Liver (tissue), 9 donors: Measurements from ENCODE around the gene RBCK1. TPM values are rescaled to one million over a fixed set of nuclear protein-coding genes. Genes with fewer than 3 reads are reported as not detected.

Experiments
- DNase-seq: peaks from one replicate; pipeline ENCODE4 v3.0.0-alpha.2; 2017; ENCODE audit warnings: low spot score
- H3K27ac ChIP-seq, 2 donors: one replicate each; pipeline ENCODE4 v1.7.0; 2013; ENCODE audit warnings: inconsistent platforms in 2 of 2, low read length in 2 of 2, control low read depth in 1 of 2, low read depth in 1 of 2, mild to moderate bottlenecking in 1 of 2
- H3K27me3 ChIP-seq, 4 donors: one replicate each; pipeline versions ENCODE4 v1.6.1 to v1.7.0; 2013; ENCODE audit warnings: low read length in 3 of 4, inconsistent platforms in 1 of 4, mild to moderate bottlenecking in 1 of 4, moderate library complexity in 1 of 4; ENCODE audit not compliant: control insufficient read depth in 4 of 4, insufficient read depth in 4 of 4
- H3K36me3 ChIP-seq, 4 donors: one replicate each; pipeline versions ENCODE4 v1.6.1 to v1.7.0; 2013; ENCODE audit warnings: low read length in 3 of 4, mild to moderate bottlenecking in 3 of 4, low read depth in 1 of 4, moderate library complexity in 1 of 4; ENCODE audit not compliant: control insufficient read depth in 4 of 4, insufficient read depth in 3 of 4
- H3K4me1 ChIP-seq, 4 donors: one replicate each; pipeline versions ENCODE4 v1.6.1 to v1.7.0; 2013; ENCODE audit warnings: low read length in 3 of 4, mild to moderate bottlenecking in 3 of 4, moderate library complexity in 1 of 4; ENCODE audit not compliant: control insufficient read depth in 4 of 4, insufficient read depth in 4 of 4
- H3K4me3 ChIP-seq, 3 donors: one replicate each; pipeline versions ENCODE4 v1.6.1 to v1.7.0; 2013; ENCODE audit warnings: low read length in 3 of 3, control low read depth in 1 of 3, low read depth in 1 of 3, mild to moderate bottlenecking in 1 of 3
- H3K9ac ChIP-seq, 2 donors: one replicate each; pipeline ENCODE4 v1.7.0; 2013; ENCODE audit warnings: low read length in 2 of 2, mild to moderate bottlenecking in 2 of 2, moderate library complexity in 2 of 2, control low read depth in 1 of 2, low read depth in 1 of 2
- H3K9me3 ChIP-seq, 4 donors: one replicate each; pipeline versions ENCODE4 v1.6.1 to v1.7.0; 2013; ENCODE audit warnings: low read length in 3 of 4; ENCODE audit not compliant: control insufficient read depth in 4 of 4
- ATF3 ChIP-seq: IDR thresholded peaks from 2 replicates; pipeline ENCODE4 v1.6.1; 2016; ENCODE audit warnings: antibody characterized with exemption
- CTCF ChIP-seq: fragments of 150-350 bp; IDR thresholded peaks from 2 replicates; pipeline ENCODE4 v1.5.1; 2017; ENCODE audit warnings: improper control_type of control experiment, low read depth, low read length; ENCODE audit not compliant: missing input control
- FOXA2 ChIP-seq: IDR thresholded peaks from 2 replicates; pipeline ENCODE4 v1.6.1; 2016; ENCODE audit warnings: antibody characterized with exemption
- GABPA ChIP-seq, 2 donors: IDR thresholded peaks in 1 of 2; conservative IDR thresholded peaks in 1 of 2; 2 replicates each; pipeline ENCODE4 v1.6.1; 2016; ENCODE audit warnings: antibody characterized with exemption in 2 of 2, mild to moderate bottlenecking in 1 of 2, moderate library complexity in 1 of 2
- HNF4A ChIP-seq, 2 donors: conservative IDR thresholded peaks; 2 replicates each; pipeline ENCODE4 v1.6.1; 2016; ENCODE audit warnings: antibody characterized with exemption in 2 of 2, mild to moderate bottlenecking in 2 of 2
- HNF4G ChIP-seq: IDR thresholded peaks from 2 replicates; pipeline ENCODE4 v1.6.1; 2016; ENCODE audit warnings: antibody characterized with exemption
- JUND ChIP-seq, 2 donors: IDR thresholded peaks; 2 replicates each; pipeline ENCODE4 v1.6.1; 2016; ENCODE audit warnings: antibody characterized with exemption in 2 of 2
- MAX ChIP-seq: IDR thresholded peaks from 2 replicates; pipeline ENCODE4 v1.6.1; 2016; ENCODE audit warnings: antibody characterized with exemption
- RAD21 ChIP-seq, 2 donors: IDR thresholded peaks; 2 replicates each; pipeline ENCODE4 v1.6.1; 2016; ENCODE audit warnings: antibody characterized with exemption in 2 of 2, mild to moderate bottlenecking in 2 of 2
- RXRA ChIP-seq, 2 donors: IDR thresholded peaks; 2 replicates each; pipeline ENCODE4 v1.6.1; 2017 to 2018; ENCODE audit warnings: antibody characterized with exemption in 2 of 2, mild to moderate bottlenecking in 1 of 2
- SP1 ChIP-seq: IDR thresholded peaks from 2 replicates; pipeline ENCODE4 v1.6.1; 2018; ENCODE audit warnings: antibody characterized with exemption, mild to moderate bottlenecking
- TAF1 ChIP-seq: conservative IDR thresholded peaks from 2 replicates; pipeline ENCODE4 v1.6.1; 2016; ENCODE audit warnings: antibody characterized with exemption, mild to moderate bottlenecking
- YY1 ChIP-seq: IDR thresholded peaks from 2 replicates; pipeline ENCODE4 v1.6.1; 2016; ENCODE audit warnings: antibody characterized with exemption, mild to moderate bottlenecking
- ZBTB33 ChIP-seq: IDR thresholded peaks from 2 replicates; pipeline ENCODE4 v1.6.1; 2016; ENCODE audit warnings: antibody characterized with exemption
- WGBS: extraction: QIAGEN DNeasy Blood & Tissue Kit; methylation state at CpG from one replicate; pipeline ENCODE4 v1.1.7; 2013; 5-methylcytosine and 5-hydroxymethylcytosine counted together
- polyA plus RNA-seq, 2 donors: library from polyadenylated mRNA; stranded (reverse) in 1 of 2; unstranded in 1 of 2; fragments of 200-250 nt in 1 of 2; fragments of >200 nt in 1 of 2; fragmentation: Nextera tagmentation in 1 of 2; extraction: Ambion mirVana in 1 of 2; gene quantifications; one replicate each; pipeline versions ENCODE4 v1.2.1 to v1.2.3, GENCODE V29; 2013 to 2015
- total RNA-seq, 2 donors: library from RNA; depleted of rRNA; stranded (reverse); fragments of >200 nt; gene quantifications; one replicate each; pipeline ENCODE4 v1.2.3, GENCODE V29; 2014
- donor health status: healthy.
- donor health status: healthy.
- donor health status: healthy.
- donor health status: healthy.
- donor health status: healthy.

The RBCK1 gene
- total and polyA plus RNA-seq, 4 donors: 18.0 to 62.6 (median 54.8) TPM

GRCh38 chr20:478949-479429 lies 70.9 kb downstream of the RBCK1 start:
- Histone ChIP-seq H3K4me3 (no peak overlapping the region), H3K27me3 (no peaks in the 10 kb centered on the region), H3K27ac (no peak overlapping the region), H3K4me1 (peaks cover 0 to 1% (median under 1%) of the 10 kb centered on the region in 4 donors), H3K9ac (no peak overlapping the region), H3K36me3 (peaks cover 7 to 21% (median 14%) of the 10 kb centered on the region in 4 donors), H3K9me3 (no peaks in the 10 kb centered on the region)
- WGBS: 50% methylated on average over 3 of the region's 3 CpGs
- no peak for TF ChIP-seq FOXA2
- TF ChIP-seq GABPA (IDR thresholded peaks at IDR 0.05 in 1 of 2, conservative IDR thresholded peaks at IDR 0.05 in 1 of 2): no peak
- peak; percentile 85 for TF ChIP-seq RAD21 (IDR thresholded peaks at IDR 0.05)
- no peak for TF ChIP-seq SP1
- TF ChIP-seq HNF4A (conservative IDR thresholded peaks at IDR 0.05): no peak
- TF ChIP-seq ATF3: no peak
- TF ChIP-seq MAX: no peak
- peak; percentile 60 for TF ChIP-seq CTCF
- peak; percentile 43 for TF ChIP-seq YY1
- DNase-seq: no peak

GRCh38 chr20:479487-479886 lies 71.4 kb downstream of the RBCK1 start:
- no peak for TF ChIP-seq TAF1
- no peak for TF ChIP-seq JUND (IDR thresholded peaks at IDR 0.05)
- no peak for TF ChIP-seq ZBTB33
- TF ChIP-seq RXRA (IDR thresholded peaks at IDR 0.05): no peak
- TF ChIP-seq FOXA2: no peak
- no peak for TF ChIP-seq HNF4G
- TF ChIP-seq GABPA (IDR thresholded peaks at IDR 0.05 in 1 of 2, conservative IDR thresholded peaks at IDR 0.05 in 1 of 2): no peak
- TF ChIP-seq ATF3: no peak
- peaks cover 9 to 24% (median 17%) of the 10 kb centered on the region in 4 donors for H3K36me3 ChIP-seq
- no peaks in the 10 kb centered on the region for H3K27me3 ChIP-seq
- no peak overlapping the region for H3K4me3 ChIP-seq
- 32% methylated on average over 2 of the region's 2 CpGs for WGBS
- no peak for DNase-seq
- H3K9ac ChIP-seq: peak overlapping the region in 1 of 2 donors; percentile 3
- no peaks in the 10 kb centered on the region for H3K9me3 ChIP-seq
- peaks cover 0 to 6% (median 5%) of the 10 kb centered on the region in 4 donors for H3K4me1 ChIP-seq
- no peak overlapping the region for H3K27ac ChIP-seq
